GM10847 (cell line): ENCODE results near the gene HSP90B1.

Experiments used
- POLR2A ChIP-seq: IDR thresholded peaks from 2 replicates; pipeline ENCODE4 v1.6.1; 2011; ENCODE audit not compliant: insufficient read length; ENCODE audit errors: extremely low read depth

Gene HSP90B1

DNA sequence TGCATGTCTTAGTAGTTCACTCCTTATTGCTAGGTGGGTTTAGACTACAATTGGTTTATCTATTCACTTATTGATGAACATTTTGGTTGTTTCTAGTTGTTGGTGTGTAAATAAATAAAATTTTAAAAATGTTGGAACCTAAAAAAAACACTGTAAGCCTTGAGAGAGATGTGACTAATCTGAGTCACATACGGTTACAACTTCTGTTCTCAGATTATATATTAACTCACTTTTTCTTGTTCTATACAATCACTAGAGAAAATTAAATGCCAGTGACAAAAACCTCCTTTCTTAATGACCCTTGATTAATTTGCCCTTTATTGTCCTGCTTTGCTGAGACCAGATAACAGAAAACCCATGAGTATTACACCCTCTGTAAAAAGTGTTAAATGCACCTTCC is 28.4 kb downstream of the HSP90B1 start:
- TF ChIP-seq POLR2A, result no peak

DNA sequence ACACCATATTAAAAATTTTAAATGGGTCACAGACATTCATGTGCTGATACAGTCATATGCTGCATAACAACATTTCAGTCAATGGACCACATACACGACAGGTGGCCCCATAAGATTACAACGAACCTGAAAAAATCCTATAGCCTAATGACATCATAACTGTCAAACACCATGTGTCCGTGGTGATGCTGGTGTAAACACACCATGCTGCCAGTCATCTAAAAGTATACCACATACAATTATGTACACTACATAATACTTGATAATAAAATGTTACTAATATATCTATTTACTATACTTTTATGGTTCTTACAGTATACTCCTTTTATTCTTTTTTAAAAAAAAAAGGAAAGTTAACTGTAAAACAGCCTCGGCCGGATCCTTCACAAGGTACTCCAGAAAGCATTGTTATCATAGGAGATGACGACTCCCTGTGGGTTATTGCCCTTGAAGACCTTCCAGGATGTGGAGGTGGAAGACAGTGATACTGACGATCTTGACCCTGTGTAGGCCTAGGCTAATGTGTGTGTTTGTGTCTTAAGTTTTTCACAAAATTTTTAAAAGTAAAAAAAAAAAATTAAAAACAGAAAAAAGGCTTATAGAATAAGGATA is 30.5 kb downstream of the HSP90B1 start:
- no peak for TF ChIP-seq POLR2A

DNA sequence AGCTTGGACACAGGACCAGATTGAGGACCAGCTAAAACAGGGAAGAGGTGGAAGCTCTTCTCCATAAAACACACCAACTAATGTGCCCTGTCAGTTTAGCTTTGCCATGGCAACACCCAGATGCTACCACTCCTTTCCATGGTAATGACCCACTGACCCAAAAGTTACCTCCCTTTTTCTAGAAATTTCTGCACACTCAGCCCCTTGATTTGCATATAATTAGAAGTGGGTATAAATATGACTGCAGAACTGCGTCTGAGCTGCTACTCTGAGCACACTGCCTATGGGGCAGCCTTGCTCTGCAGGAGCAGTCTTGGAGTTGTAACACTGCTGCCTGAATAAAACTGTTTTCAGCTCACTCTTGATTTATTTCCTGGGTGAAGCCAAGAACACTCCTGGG is 32.3 kb downstream of the HSP90B1 start:
- no peak for TF ChIP-seq POLR2A

DNA sequence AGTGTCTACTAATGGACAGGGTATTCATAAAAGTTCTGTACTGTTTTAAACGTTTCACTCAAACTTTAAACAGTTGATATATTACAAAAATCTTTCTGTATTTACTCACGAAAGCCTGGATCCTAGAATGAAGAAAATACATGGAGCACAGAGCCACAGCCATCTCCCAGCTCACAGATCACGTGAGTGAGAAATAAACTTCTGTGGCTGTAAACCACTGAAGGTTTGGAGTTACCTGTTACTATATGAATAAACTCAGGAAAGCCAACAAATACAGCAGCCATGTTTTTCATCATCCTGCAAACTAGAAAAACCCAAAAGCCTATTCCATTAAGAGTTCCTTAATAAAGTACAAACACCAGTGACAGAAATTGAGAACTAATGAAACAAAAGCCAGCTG is 34.6 kb downstream of the HSP90B1 start:
- TF ChIP-seq POLR2A, result no peak

DNA sequence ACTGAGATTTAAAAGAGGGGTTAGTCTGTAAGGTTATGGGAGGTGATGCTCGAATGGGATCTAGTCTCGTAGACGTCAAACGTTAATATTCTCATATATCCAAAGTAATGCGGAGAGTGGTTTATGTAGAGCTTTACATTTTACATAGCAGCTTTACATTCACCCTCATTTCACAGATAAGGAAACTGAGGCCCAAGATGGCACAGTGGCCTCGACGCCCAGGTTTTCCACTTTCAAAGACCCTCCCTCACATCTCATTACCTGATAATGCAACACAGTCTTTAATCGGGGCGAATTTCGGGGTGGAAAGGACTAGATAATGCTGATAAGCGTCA is 35.0 kb downstream of the HSP90B1 start:
- TF ChIP-seq POLR2A, result no peak

DNA sequence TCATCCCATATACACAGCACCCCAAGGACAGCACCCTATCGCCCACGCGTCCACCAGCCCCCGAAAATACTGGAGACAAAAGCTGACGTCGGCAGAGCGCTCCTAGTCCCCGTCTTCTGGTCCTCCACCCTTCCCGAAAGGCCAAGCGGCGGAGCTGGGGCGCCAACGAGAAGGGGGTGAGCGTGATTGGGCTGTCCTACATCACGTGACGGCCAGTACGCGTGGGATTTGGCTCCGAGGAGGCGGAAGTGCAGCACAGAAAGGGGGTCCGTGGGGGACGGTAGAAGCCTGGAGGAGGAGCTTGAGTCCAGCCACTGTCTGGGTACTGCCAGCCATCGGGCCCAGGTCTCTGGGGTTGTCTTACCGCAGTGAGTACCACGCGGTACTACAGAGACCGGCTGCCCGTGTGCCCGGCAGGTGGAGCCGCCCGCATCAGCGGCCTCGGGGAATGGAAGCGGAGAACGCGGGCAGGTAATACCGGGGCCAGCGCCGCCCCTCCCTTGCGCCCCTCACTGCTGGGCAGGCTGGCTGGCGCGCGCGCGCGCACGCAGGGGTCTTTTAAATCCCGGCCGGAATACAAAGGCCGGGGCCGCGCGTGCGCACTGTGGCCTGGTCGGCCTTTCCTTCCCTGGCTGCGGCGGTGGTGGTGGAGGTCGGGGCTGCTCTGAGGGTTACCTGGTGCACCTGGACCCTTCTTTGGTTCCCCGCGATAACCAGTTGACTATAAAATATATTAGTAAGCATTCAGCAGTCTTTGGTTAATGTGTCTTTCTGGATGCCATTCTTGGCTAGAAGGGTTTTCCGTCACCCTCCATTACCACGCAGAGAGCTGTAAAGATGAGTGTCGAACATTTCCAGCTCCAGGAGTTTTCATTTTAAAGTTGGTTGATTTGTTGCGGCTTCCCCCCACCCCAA is 35.6 kb downstream of the HSP90B1 start, which contains the start of gene TDG:
TSS of gene TDG (plus strand) at position 283 of the 915 bp plus-strand sequence. CDS start at position 449, 166 bp downstream.
- TF ChIP-seq POLR2A, result peak; percentile 74

DNA sequence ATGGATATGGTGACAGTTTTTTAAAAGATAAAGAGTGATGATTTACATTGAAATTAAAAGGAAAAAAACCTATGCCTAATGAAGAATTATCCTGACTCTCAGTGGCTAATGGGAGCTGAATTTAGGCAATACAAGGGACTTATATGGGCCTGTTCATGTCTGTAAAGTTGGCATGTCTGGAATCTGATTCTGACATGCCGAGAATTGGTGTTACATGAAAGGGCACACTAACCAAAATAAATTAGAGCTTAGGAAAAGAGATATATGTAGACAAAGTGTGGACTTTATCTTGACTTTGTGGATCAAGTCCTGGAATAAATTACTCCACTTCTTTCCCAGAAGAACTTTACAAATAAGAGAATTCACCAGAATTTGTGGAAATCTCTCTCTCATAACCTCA is 36.5 kb downstream of the HSP90B1 start:
- TF ChIP-seq POLR2A, result no peak

DNA sequence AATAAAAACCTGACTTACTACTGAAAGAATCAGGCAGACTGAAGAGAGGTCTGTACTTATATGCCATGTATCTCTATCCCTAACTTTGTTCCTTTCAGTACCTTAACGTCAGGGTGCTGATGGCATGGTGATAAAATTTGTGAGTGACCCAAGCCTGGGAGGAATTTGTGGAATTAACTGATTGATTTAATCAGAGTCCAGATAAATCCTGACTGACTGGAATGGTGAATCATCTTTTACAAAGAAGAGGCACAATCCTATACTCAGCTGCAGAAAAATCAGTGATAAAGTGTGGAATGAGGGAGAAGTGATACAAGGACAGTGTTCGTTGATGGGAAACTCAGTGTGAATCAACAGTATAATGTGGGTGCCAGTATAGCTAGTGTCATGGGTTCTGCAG is 39.2 kb downstream of the HSP90B1 start:
- no peak for TF ChIP-seq POLR2A

DNA sequence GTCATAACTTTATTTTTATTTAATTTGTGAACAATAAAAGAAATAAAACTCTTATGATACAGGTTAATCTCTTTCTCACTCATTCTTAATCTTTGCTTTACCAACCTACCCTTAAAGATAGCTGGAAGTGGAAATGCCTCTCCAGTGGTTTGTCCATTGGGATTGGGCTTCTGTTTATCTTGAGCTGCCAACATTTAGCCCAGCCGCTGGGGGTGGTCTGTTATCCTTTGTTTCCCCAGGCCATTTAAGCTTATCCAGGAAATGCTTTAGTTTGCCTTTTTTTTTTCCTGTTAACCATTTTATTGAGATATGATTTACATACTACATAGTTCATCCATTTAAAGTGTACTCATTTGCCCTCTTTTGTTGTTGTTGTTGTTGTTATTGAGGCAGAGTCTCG is 43.7 kb downstream of the HSP90B1 start:
- TF ChIP-seq POLR2A, result no peak

DNA sequence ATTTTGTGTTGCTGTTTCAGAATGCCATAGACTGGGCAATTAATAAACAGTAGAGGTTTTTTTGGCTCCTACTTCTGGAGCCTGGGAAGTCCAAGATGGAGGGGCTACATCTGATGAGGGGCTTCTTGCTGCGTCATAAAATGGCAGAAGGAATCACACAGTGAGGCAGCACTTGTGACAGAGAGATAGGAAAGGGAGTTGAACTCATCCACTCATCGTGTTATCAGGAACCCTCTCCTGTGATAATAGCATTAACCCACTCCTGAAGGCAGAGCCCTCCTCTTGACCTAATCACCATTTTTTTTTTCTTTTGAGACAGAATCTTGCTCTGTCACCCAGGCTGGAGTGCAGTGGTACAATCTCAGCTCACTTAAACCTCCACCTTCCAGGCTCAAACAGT is 45.2 kb downstream of the HSP90B1 start:
- no peak for TF ChIP-seq POLR2A

DNA sequence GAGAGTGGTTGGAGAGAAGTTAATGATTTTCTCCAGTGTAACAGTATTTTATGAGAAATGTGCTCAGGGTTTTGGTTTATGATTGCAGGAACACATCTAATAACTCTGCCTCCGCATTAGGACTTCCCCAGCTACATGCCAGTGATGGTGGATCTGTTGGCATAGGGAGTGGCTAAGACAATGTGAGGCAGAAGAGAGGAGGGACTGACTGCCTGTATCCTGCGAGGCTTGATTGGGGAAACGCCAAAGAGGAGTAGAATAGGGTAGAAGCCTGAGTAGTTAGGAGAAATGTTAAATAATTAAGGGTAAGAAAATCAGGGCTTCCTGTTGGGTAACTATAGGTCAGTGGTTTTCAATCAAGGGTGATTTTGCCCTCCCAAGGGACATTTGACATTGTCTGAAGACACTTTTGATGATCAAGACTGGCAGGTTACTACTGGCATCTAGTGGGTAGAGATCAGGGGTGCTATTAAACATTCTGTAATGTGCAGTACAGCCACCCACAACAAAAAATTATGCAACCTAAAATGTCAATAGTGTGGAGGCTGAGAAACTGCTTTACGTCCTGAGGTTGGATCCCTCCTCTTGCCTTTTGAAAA is 48.3 kb downstream of the HSP90B1 start:
- no peak for TF ChIP-seq POLR2A

DNA sequence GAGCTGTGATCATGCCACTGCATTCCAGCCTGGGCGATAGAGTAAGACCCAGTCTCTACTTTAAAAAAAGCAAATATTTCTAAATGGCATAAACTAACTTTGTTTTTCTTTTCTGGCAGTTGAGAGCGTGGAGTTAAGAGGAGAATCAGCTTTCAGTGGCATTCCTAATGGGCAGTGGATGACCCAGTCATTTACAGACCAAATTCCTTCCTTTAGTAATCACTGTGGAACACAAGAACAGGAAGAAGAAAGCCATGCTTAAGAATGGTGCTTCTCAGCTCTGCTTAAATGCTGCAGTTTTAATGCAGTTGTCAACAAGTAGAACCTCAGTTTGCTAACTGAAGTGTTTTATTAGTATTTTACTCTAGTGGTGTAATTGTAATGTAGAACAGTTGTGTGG is 56.6 kb downstream of the HSP90B1 start:
- TF ChIP-seq POLR2A, result no peak

DNA sequence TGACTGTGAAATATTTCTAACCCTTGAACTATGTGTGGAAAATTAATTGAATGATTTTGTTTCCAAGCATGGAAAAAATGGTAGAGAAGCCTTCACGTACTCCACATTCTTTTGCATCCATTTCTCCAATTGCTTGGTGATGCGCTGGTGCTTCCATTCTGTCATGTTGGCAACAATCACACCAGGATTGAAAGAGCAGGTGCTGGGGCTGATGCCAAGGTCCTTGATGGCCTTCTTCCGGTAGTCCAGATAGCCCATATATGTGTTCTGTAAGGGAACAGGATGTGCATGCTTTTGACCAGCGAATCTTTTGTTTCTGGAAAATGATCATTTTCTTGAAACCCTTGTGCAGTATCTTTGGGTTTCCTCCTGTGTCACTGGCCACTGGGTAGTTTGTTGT is 64.0 kb downstream of the HSP90B1 start:
- TF ChIP-seq POLR2A, result no peak

DNA sequence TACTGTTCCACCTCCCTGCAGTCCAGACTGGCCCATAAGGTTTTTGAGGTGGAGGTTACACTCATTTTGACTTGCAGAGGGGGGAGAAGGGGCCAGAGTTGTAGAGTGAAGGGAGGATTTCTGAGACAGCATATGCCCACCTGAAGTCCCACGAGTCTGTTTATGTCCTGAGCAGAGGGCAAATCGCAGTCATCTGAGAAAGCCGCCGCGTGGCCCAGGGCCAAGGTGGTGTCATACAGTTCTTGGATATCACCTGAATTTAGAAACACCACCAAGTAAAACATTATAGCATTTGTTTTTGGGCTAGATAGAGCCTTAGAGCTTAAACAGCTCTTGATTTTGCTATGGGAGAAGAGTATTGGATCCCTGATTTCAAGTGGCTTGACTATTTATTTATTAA is 66.4 kb downstream of the HSP90B1 start:
- TF ChIP-seq POLR2A, result no peak

DNA sequence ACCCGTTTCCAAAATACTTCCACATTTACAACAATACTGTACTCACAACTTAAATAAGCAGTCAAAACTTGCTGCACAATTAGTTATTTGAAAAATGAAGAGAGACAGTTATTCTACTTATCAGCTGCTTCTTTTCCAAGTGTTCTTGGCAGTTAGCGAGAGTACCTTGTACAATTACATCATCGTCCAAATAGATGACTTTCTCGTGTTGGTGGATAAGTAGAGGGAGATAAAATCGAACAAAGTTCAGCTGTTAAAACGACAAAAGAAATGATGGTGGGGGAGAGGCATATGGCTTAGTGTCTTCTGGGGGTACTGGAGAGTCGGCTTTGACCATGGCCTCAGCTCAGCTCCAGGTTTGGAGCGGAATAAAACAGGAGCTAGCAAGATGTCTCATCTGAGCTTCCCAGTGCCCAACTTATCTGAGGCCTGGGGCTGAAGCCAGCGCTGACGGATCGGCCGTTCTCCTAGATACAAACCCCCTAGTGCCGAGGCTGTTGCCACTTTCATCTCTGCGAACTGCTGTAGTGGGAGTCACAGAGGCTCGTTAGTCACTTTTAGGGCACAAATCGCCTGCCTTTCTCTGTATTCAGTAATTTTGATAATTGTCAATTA is 67.2 kb downstream of the HSP90B1 start:
- no peak for TF ChIP-seq POLR2A
